ENCODE results near the gene PUM1. TPM values are rescaled to one million over a fixed set of nuclear protein-coding genes. Genes with fewer than 3 reads are reported as not detected.

Gene PUM1
- total and polyA plus RNA-seq, 2 of the 8 experiments (the other 6 are each of a cell fraction or from before 2014, with no cell fraction given): 122 to 177 TPM

DNA sequence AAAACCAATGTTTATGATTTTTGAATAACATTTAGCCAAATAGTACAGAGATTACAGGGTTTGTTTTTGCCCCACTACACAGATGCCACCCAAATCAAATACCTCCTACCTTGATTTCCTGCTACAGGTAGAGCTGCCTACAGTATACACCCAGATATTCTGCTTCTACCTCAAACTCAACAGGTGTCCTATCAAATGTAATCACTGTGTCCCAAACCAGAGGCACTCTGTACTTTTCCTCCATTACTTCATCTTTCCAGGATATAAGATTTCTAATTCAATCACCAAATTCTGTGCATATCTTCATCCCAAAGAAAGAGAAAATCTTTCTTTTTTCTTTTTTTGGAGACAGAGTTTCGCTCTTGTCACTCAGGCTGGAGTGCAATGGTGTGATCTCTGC, 9.6 kb downstream of the PUM1 start (continued):
- no peak for TF ChIP-seq CBX5 (IDR thresholded peaks at IDR 0.05; ENCODE audit: low read depth, low read length)
- TF ChIP-seq RFX5 (IDR thresholded peaks at IDR 0.05; ENCODE audit: borderline replicate concordance, low read depth, low read length): no peak
- no peak for TF ChIP-seq TAF1 (IDR thresholded peaks at IDR 0.05; ENCODE audit: low read depth, low read length)
- TF ChIP-seq SIRT6 (IDR thresholded peaks at IDR 0.05; ENCODE audit: low read length): no peak
- no peak for TF ChIP-seq USF2 (IDR thresholded peaks at IDR 0.05; ENCODE audit: low read length)

Data from H1 (cell line).